MCF 10A (cell line): Measurements from ENCODE around the gene PDE3A. TPM values are rescaled to one million over a fixed set of nuclear protein-coding genes. Genes with fewer than 3 reads are reported as not detected.

ENCODE experiments used
- BruUV-seq: library from RNA; stranded (reverse); fragments of 400-500 nt; replicated peaks from 2 replicates; lab custom pipeline; 2021; lab: Mats Ljungman, UMichigan
- CTCF ChIA-PET: fragments of 300-600 bp; sonication (Branson Sonifier 250); formaldehyde crosslinking; extraction: SDS; loops from one replicate; lab custom pipeline; 2021; ENCODE audit warnings: antibody characterized with exemption, inconsistent platforms; lab: Yijun Ruan, JAX
- POLR2A ChIA-PET: fragments of 300-600, 350-650 bp; sonication (Branson Sonifier 250); formaldehyde crosslinking; extraction: SDS; loops from one replicate; lab custom pipeline; 2020; ENCODE audit warnings: antibody characterized with exemption, inconsistent platforms; lab: Yijun Ruan, JAX
- DNase-seq: peaks from one replicate; pipeline ENCODE4 v3.0.0-alpha.2; 2018; ENCODE audit not compliant: unreplicated experiment
- H3K27ac Mint-ChIP-seq: one replicate; pipeline ENCODE4 v1.8.0; 2022; ENCODE audit warnings: mild to moderate bottlenecking, low read depth, mixed read lengths; ENCODE audit not compliant: unreplicated experiment
- H3K27me3 Mint-ChIP-seq: one replicate; pipeline ENCODE4 v1.8.0; 2022; ENCODE audit warnings: mixed read lengths; ENCODE audit not compliant: insufficient read depth, unreplicated experiment
- H3K36me3 Mint-ChIP-seq: one replicate; pipeline ENCODE4 v1.8.0; 2022; ENCODE audit warnings: mild to moderate bottlenecking, moderate library complexity, mixed read lengths; ENCODE audit not compliant: insufficient read depth, unreplicated experiment
- H3K4me1 Mint-ChIP-seq: one replicate; pipeline ENCODE4 v1.8.0; 2022; ENCODE audit warnings: mixed read lengths; ENCODE audit not compliant: insufficient read depth, unreplicated experiment
- H3K4me3 Mint-ChIP-seq: one replicate; pipeline ENCODE4 v1.8.0; 2022; ENCODE audit warnings: mild to moderate bottlenecking, moderate library complexity, mixed read lengths; ENCODE audit not compliant: unreplicated experiment
- H3K9me3 Mint-ChIP-seq: one replicate; pipeline ENCODE4 v1.8.0; 2022; ENCODE audit warnings: mixed read lengths; ENCODE audit not compliant: unreplicated experiment
- CTCF ChIP-seq: fragments of 200-600 bp; IDR thresholded peaks from one replicate; pipeline ENCODE4 v1.8.0; 2022; ENCODE audit warnings: antibody characterized with exemption, mild to moderate bottlenecking; ENCODE audit not compliant: unreplicated experiment
- intact Hi-C: fragments of 100-400 bp; cut with micrococcal nuclease; formaldehyde crosslinking; loops from 2 replicates; pipeline ENCODE4 v1.14.1; 2022
- total RNA-seq: library from RNA; stranded (reverse); gene quantifications from 2 replicates; pipeline ENCODE4 v1.2.3, GENCODE V29; 2022

PDE3A gene
- total RNA-seq, 1 experiment from 2014 or later = not detected

GRCh38 chr12:20476551-20476950 is 108.2 kb downstream of the PDE3A start:
- Mint-ChIP-seq H3K4me3 (no peak overlapping the region), H3K27me3 (peaks cover 85% of the 10 kb centered on the region), H3K9me3 (no peaks in the 10 kb centered on the region), H3K36me3 (no peaks in the 10 kb centered on the region), H3K4me1 (no peaks in the 10 kb centered on the region), H3K27ac (no peak overlapping the region)
- DNase-seq = no peak
- ChIA-PET POLR2A (no interaction called here), CTCF (no interaction called here)
- no TSS peak for BruUV-seq
- intact Hi-C loops = no loop called here
- no peak for TF ChIP-seq CTCF

GRCh38 chr12:20477255-20477654 is 108.9 kb downstream of the PDE3A start:
- ChIA-PET POLR2A (no interaction called here), CTCF (no interaction called here)
- no TSS peak for BruUV-seq
- no peaks in the 10 kb centered on the region for H3K4me1 Mint-ChIP-seq
- no peak for TF ChIP-seq CTCF
- DNase-seq = no peak
- no peak overlapping the region for H3K27ac Mint-ChIP-seq
- H3K9me3 Mint-ChIP-seq = no peaks in the 10 kb centered on the region
- no peak overlapping the region for H3K4me3 Mint-ChIP-seq
- intact Hi-C loops = no loop called here
- no peaks in the 10 kb centered on the region for H3K36me3 Mint-ChIP-seq
- H3K27me3 Mint-ChIP-seq = peaks cover 85% of the 10 kb centered on the region

GRCh38 chr12:20477672-20478071 is 109.3 kb downstream of the PDE3A start:
- BruUV-seq = no TSS peak
- H3K4me3 Mint-ChIP-seq = no peak overlapping the region
- H3K27me3 Mint-ChIP-seq = peaks cover 85% of the 10 kb centered on the region
- no peaks in the 10 kb centered on the region for H3K36me3 Mint-ChIP-seq
- H3K4me1 Mint-ChIP-seq = no peaks in the 10 kb centered on the region
- intact Hi-C loops = no loop called here
- no peak for TF ChIP-seq CTCF
- ChIA-PET POLR2A (no interaction called here), CTCF (interaction anchor here (0.6 kb wide), 1 partner anchor 15 kb away, joined by 4 read pairs; no protein-coding TSS in a partner anchor)
- DNase-seq = no peak
- no peak overlapping the region for H3K27ac Mint-ChIP-seq
- no peaks in the 10 kb centered on the region for H3K9me3 Mint-ChIP-seq

- Mint-ChIP-seq H3K36me3 (no peaks in the 10 kb centered on the region), H3K27ac (no peak overlapping the region), H3K4me3 (no peak overlapping the region), H3K27me3 (peaks cover 66% of the 10 kb centered on the region), H3K9me3 (no peaks in the 10 kb centered on the region), H3K4me1 (no peaks in the 10 kb centered on the region)
- intact Hi-C loops = no loop called here
- ChIA-PET POLR2A (no interaction called here), CTCF (interaction anchor here (0.6 to 1.5 kb wide), 4 partner anchors 18 to 699 kb away, joined by 3 to 5 read pairs (median 4); no protein-coding TSS in a partner anchor)
- BruUV-seq = no TSS peak
- no peak for DNase-seq
- no peak for TF ChIP-seq CTCF
Measured at GRCh38 chr12:20482491-20483054, 114.2 kb downstream of the PDE3A start.
